Right renal cortex interstitium (tissue), 3 donors: ENCODE data around the gene HS3ST4. TPM values are rescaled to one million over a fixed set of nuclear protein-coding genes. Genes with fewer than 3 reads are reported as not detected.
"Not testable (repeated sequence)": the region's sequence is repeated elsewhere in the genome, so short reads cannot be mapped to it uniquely, and the experiment has no call there.

ENCODE experiments used
- DNase-seq, 3 donors: peaks; one replicate each; pipeline ENCODE4 v3.0.0-alpha.2; 2013; ENCODE audit warnings: low read depth in 3 of 3, low spot score in 2 of 3
- polyA plus RNA-seq, 3 donors: library from polyadenylated mRNA; unstranded; fragments of 120-200 nt; gene quantifications; one replicate each; pipeline ENCODE4 v1.2.1, GENCODE V29; 2013; ENCODE audit not compliant: insufficient read length in 3 of 3

Gene HS3ST4
- polyA plus RNA-seq, 3 donors = 0.27 to 0.57 (median 0.42) TPM

DNA sequence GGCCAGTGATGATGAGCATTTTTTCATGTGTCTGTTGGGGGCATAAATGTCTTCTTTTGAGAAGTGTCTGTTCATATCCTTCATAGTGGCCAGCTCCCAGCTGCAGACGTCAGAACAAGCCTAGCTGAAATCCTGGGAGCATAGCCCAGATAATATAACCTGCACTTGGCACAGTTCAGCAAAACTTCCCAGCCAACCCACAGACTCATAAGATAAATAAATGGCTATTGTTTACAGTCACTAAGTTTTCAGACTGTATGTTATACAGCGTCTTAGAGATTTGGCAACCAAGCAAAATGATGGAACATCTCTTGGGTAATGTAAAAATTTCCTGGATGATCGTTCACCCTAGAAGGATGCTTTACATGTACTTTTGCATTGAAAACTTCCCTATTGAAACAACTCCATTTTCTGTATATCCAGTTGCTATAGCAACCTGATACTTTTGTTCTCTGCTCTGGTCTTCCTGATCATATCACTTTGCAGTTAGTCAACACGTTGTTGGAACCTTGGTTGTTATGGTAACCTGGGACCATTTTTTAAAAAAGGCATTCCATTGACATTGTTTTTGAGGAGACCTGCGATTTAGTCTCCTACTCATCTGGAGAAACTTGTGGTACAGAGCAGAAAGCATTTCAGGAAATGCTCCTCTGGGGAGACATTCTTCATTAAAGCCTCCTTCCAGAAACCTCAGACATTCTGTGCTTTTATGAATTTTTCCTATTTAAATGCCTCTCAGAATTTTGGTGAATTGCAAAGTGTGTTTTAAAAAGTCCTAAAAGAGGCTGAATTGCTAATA is 378.7 kb downstream of the HS3ST4 start:
- DNase-seq = no peak

DNA sequence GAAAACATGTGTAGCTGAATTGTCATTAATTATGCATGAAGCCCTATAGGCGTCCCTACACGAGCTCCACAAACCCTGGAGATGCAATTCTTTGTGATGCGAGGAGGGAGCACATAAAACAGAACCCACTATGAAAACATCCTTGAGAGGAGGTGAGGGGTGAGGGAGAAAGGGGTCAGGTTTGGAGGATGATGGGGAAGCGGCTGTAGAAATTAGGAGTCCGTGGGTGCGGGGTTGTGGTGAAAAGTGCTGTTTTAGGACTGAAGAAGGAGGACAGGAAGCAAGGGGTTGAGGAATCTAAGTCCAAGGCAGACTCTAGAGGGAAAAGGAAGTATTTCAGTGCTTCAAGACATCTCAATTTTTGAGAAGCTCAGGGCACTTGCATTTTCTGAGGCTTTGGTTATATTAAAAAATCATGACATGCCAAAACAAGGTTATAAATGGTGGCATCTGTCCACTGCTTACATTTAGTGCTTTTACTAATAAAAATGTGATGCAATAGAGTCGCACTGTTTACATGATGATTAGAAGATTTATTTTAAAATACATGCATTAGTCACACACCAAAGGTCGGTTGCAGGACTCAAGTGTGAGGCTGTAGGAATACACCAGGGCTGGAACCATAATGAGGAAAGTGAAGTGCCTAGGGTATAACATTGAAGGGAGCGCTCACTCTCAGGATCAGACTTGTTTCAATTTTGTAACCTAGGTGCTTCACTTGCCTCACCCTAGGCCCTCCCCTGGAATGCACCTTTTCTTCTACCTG is 379.5 kb downstream of the HS3ST4 start:
- no peak for DNase-seq

DNA sequence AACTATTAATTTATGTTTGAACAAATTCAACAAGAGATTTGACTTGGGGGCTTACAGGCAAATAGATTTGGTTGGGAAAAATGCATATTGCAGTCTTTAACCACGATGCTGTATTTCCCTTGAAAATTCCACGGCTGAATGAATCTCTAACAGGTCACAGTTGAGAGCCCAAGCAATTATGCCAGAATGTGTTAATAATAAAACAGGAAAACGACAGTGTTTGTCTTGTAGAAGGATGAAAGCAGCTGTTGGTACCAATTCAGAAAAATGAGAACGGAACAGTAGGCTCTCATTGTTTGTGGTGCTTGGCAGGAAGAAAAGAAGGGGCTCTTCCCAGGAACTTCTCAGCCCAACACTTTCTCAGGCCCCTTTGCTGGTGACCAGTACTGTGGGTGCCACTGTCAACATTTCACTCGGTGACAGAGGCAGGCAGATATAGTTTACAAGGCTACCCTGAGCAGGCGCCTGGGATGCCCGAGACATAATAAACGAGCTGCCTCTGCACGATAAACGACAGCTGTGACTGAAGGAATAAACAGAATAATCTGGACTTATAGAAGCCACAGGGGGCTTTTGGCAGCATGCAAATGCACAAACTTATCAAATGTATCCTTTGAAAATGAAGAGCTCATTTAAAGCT is 387.1 kb downstream of the HS3ST4 start:
- no peak for DNase-seq

DNA sequence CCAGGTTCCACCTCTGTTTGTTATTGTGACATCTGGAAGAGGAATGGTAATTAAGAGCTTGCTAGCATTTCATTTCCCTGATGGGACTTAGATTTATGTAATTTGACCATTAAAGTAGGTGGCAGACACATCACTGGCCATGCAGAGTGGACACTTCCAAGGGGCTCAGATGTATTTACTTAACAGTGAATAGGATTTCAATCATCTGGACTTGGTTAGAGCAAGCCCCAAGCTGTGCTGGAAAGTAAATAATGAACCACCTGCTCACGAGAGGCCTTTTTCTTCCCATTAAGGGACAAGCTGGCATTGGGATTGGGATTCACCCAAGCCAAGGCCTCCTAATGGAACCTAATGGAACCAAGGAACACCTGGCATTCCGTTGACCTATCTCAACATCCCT is 395.3 kb downstream of the HS3ST4 start:
- DNase-seq = no peak

DNA sequence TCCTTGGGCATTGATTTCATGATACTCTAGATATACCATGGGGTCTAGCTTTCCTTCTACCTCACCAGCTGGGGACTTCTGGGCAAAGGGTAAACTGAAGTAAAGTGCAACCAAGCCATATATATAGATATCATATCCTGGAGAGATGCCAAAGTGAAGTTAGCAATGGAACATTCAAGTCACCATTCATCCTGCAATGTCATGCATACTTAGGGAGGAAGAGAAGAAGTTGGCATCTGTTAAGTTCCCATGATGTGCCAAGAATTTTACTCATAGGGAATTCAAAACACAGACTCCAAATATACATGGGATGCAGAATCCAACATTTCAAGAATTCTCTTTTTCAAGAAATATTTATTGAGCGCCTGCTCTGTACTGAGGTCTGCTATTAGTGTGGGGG is 399.8 kb downstream of the HS3ST4 start:
- DNase-seq = no peak

DNA sequence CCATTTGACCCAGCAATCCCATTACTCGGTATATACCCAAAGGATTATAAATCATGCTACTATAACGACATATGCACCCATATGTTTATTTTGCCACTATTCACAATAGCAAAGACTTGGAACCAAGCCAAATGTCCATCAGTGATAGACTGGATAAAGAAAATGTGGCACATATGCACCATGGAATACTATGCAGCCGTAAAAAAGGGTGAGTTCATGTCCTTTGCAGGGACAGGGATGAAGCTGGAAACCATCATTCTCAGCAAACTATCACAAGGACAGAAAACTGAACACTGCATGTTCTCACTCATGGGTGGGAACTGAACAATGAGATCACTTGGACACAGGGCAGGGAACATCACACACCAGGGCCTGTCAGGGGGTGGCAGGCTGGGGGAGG is 406.4 kb downstream of the HS3ST4 start:
- DNase-seq = not testable (repeated sequence)

DNA sequence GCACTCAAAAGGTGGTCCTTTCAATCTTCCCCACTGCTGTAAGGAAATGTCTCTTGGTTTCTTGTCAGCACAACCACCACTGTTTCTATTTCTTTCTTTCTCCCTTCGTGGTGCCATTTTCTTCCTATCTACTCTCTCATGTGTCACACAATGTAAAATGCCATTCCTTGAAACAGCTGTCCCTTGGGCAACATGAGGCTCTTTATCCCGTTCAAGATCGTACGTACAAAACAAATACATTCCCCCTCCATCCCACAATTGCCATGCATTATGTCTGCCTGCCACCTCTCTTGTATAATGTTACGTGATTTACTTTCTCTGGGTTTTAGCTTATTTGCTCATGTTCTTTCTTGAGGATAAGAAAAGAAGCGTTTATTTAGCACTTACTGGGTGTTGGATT is 410.6 kb downstream of the HS3ST4 start:
- DNase-seq = no peak

DNA sequence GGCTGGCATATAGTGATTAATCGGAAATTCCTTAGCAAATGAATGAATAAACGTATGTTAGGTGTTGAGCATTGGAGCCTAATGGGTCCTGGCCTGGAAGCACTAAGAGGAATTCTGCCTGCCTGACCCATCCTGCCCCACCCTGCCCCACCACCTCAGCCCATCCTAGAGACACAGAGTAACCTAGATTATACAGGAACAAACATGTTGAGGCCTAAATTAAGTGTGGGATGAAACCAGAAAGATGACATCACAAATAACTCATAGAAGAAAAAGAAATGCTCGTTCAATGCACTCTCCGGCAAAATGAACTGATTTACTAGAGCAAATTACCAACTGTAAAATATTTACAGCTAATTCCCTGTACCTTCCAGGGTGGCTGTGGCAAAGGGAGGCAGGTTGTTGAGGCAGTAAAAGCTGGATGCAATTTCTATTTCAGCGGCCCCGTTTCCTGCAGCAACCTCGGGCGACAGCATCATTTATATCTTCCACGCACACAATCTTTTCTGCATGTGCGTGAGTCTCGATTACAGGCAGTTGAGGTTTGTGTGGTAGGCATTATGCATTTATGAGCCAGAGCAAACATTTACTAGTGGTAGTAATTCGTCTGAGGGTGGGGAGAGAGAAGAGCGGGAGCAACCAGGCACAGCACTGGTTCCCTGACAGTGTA is 417.2 kb downstream of the HS3ST4 start:
- no peak for DNase-seq

DNA sequence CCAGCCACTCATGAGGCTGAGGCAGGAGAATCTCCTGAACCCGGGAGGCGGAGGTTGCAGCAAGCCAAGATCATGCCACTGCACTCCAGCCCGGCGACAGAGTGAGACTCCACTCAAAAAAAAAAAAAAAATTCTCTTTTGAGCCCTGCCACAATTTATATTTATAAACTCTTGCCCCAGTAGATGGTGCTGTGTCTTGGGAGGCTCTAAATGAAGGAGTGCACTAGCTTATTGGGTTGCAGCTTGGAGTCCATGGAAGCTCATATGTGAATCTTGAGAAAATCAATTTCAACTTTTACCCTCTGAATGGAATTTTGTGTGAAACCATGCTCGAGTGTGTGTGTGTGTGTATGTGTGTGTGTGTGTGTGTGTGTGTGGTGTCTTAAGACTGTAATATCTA is 420.1 kb downstream of the HS3ST4 start:
- DNase-seq = no peak

DNA sequence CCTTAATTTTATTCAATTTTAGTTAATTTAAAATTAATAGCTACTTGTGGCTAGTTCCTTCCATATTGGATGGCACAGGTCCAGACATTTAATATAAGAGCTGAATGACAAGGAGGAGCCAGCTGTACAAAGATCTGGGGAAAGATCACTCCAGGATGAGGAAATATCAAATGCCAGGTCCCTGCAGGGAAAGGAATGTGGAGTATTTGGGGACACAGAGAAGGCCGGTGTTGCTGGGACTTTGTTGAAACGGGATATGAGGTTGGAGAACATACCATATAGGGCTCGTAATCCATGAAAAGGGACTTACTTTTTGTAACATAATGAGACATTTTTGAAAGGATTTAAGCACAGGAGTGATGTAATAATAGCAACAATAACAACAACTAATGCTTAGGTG is 426.8 kb downstream of the HS3ST4 start:
- no peak for DNase-seq

DNA sequence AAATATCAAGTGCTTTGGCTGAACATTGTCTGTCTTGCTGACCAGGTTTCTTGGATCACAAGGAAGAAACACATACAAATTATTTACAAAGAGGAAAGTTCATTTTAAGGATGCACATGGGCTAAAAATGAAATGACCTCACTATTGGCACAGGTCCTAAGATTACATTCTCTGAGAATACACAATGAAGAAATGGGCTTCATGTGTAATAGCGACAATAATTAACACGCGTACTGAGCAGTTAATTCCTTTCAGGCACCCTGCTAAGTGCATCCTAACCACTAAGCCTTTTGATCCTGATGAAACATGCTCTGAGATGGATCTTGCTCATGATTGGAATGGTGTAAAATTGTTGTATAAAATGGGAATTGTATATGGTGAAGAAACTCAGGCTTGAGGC is 429.0 kb downstream of the HS3ST4 start:
- no peak for DNase-seq

DNA sequence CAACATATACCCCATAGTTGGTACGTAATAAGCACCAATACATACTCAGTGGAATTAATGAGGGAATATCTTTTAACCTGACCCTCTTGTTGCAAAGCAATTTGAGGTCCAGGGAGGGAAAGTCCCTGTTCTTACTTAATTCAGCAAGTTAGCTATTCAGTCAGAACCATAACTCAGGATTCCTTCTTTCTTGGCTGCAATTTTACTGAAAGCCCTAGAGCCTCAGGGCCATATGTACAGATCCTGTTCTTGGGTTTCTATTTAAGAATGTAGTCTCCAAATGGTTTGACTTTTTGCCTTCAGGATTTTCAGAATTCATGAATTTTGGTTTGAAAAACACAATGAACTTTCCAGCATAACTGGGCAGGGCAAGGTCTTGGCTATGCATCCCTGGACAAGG is 436.5 kb downstream of the HS3ST4 start:
- no peak for DNase-seq

DNA sequence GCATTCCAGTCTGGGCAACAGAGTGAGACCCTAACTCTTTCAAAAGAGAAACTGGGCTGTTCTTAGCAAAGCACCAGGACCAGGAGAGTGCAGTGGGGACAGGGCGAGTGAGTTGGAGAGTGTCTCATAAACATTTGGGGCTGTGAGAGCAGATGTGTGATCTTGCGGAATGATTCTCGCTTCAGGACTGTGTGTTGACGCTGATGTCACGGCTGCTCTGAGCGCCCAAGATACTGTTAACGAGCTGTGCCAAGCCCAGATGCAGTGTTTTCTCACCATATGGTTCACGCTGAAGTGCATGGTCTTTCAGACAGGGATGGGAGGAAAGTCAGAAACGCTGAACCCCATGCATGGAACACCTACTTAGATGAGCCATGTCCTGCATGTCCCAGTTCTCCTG is 438.2 kb downstream of the HS3ST4 start:
- DNase-seq = no peak

DNA sequence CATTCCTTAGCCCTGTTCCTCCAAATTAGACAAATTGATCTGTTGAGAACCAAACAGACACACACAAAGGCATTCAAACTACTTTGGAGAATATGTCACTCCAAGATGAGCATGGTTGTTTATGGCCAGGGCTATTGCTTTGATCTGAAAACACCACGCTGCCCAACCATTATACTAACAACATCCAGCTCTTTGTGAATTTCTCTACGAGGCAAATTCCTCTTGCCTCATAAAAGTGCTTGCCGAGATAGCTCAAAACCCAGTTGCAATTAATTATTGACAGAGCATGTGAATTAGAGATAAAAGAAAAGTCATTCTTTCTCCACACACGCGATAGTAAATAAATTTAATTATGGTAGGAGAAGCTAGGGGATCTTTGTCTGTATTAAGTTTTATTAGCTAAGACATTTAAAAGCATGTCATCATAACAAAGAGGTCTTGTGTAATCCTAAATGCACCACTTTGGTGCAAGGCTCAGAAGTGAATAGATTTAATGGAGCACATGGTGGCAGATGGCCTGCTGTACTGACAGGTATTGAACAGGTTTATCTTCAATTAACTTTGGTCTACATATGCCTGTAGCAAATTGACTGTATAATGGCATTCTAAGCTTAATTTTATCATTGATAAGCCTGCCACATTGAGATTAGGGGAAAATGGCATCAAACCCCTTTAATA is 441.8 kb downstream of the HS3ST4 start:
- DNase-seq = peak in 1 of 3 donors; percentile 8

DNA sequence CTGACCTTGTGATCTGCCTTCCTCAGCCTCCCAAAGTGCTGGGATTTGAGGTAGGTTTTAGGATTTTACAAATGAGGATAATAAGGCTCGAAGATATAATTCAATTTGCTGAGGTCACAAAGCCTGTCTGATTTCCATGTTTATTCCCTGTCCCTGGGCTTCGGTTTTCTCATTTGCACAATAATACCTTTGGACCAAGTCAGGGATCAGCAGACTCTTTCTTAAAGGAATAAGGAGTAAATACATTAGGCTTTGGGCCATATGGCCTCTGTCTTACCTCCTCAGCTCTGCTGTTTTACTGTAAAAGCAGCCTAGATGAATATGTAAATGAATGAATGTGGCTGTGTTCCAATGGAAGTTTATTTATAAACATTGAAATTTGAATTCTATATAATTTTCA is 442.8 kb downstream of the HS3ST4 start:
- DNase-seq = no peak

DNA sequence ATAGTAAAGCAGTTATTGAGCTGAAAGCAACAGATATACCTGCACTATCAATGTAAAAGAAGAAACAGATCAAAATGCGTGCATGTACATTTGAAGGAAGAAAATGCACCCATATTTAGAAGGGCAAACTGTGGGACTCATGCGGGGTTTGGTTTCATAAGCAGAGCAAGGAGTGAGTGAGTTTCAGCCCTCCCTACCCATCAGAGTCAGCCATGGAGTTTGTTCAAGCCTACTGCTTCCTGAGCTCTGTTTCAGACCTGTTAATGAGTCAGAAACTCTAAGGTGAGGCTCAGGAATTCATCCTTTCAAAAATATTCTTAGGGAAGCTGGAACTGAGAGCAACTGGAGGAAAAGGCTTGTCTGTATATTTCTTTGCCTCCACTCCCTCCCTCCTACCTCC is 446.2 kb downstream of the HS3ST4 start:
- no peak for DNase-seq

DNA sequence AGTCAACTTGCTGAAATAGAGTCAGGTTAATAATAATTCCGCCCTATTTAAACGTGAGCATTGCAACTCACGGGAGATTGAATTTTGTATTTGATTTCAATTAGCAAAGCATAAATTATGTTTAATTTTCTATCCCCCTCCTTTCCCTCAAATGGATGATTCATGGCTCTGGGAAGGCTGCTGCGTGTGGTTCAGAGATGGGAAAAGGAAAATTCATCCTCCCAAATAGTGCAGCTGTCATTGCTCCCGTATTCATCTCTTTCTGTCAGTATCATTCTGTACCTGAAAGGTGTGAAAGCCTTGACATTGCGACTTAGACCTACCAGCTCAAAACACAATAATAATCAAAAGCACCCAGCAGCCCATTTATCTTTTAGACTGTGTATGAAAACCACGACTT is 447.3 kb downstream of the HS3ST4 start:
- no peak for DNase-seq

DNA sequence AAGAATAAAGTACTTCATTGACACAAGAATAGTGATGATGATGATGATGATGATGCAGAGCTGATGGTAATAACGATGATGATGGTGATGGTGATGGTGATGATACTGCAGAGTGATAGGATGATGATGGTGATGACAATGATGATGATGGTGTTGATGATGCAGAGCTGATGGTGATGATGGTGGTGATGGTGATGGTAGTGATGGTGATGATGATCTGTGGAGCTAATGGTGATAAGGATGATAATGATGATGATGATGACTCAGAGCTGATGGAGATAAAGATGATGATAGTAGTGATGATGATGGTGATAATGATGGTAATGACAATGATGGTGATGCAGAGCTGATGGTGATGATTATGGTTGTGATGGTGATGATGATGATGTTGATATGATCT is 448.1 kb downstream of the HS3ST4 start:
- no peak for DNase-seq

DNA sequence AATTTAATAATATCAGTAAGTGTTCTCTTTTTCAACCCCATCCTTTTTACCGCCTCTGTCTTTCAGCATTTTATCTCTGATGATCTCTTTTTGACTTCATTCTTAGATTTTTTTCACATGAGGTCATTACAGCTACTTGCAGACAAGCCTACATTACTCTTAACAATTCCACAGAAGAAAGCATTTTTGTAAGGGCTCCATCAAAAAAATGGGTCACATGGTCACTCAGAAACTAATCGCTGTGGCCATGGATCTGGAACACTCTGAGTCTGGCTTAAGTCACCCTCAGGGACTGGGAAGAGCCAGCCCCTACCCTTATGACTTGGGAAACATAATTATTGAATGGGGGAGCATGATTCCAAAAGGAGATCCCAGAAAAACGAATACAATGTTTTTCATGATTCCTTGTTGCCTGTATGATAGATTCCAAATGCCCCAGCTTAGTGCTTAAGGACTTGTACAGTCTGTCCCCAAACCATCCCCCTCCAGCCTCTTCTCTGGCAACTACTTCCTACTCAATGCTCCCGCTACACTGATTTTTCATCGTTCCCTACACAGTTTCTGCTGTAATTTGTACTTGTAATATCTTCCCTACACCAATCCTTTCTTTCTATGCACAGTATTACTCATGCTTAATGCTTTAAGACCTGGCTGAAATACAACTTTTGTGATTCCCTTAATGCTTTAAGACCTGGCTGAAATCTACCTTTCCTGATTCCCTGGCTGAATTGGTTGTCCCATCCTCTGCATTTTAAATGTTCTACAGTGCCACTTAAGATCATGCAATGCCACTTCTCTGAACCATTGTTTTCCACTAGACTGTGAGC is 457.8 kb downstream of the HS3ST4 start:
- DNase-seq = no peak

DNA sequence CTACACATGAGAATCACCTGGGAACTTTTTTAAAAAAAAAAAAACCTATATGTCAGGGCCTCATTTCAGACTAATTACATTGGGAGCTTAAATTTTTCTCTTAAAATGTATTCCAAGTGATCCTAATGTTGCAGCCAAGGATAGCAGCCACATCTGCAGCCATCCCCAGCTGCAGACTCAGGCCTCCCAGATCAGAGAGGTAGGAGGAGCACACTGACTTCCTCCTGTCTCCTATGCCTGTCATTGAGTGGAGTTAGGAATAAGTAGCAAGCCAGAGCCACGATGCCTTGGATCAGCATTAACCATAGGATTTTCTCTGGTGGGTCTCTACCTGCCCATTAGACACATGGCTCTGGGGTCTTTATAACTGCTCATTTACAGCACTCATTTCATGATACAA is 463.5 kb downstream of the HS3ST4 start:
- DNase-seq = no peak
